GM19043 (cell line): ENCODE results near the gene TRMT44.
"Not testable (repeated sequence)": the region's sequence is repeated elsewhere in the genome, so short reads cannot be mapped to it uniquely, and the experiment has no call there.

Experiments used
- ATAC-seq: cut with Tn5 transposase; IDR thresholded peaks from one replicate; pipeline ENCODE4 v1.9.1; 2021; ENCODE audit warnings: low read depth; ENCODE audit not compliant: unreplicated experiment

The TRMT44 gene

DNA sequence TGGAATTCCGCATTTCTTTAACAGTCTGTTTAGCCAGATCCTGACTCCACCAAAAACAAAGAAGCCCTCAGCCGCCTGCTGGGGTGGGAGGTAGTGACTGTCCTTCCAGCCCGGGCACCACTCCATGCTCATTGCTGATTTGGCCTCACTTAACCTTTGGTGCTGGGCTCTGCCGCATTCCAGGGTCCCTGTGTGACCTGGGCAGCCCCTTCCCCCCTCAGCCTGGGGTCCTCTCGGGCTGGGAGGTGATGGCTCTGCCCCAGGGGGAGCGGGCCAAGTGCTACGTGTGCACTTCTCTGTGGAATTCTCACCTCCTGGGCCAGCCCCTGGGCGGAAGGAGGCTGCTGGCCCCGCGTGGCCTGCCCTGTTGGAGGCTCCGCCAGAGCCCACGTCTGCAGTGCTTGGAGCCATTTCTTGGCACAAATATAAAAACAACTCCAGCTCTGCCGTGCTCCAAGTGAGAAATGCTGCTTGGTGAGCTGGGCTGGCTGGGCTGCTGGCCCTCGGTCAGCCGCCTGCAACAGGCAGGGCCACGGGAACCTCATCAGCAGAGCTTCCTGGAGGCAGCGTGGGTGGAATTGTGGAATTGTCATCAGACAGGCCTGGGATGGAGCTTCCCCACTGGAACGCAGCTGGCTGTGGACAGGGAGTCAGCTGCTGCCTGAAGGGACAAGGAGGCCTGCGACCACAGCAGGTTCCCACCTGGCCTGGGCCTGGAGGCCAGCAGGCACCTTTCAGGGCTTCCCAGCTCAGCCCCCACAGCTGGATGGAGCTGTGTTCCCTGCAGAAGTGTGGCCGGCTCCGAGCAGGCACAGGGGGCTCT lies 66.0 kb downstream of the TRMT44 start:
- ATAC-seq, result no peak

DNA sequence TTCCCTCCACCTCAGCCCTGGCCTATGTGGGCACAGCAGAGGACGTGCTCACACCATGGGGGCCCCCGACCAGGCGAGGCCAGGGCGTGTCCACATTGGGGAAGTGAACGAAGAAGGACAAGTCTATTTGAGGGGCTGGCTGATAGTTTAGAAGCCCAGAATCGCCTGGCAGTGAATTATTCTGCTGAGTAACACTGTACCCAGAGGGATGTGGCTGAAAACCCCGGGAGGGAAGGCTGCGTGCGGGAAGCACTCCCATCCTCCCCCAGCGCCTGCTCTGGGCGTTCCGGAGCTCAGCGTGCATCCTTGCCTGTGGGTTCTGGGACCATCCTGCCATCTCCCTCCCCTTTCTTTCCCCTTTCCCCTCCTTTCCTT lies 66.6 kb downstream of the TRMT44 start:
- ATAC-seq, result no peak

DNA sequence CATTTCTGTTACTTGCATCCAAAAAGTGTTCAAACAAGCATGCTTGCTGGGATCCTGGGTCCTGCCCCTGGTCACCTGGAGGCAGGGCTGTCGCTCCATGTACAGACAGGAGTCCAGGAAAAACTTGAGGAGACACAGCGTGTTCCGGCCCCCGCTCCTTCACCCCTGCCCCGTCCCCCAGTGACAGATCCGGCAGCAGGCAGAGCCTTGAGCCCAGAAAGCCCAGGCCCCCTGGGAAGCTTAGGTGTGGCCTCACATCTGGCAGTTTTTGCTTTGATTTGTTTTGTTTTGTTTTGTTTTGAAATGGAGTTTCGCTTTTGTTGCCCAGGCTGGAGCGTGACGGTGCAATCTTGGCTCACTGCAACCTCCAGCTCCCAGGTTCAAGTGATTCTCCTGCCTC lies 67.0 kb downstream of the TRMT44 start:
- no peak for ATAC-seq

DNA sequence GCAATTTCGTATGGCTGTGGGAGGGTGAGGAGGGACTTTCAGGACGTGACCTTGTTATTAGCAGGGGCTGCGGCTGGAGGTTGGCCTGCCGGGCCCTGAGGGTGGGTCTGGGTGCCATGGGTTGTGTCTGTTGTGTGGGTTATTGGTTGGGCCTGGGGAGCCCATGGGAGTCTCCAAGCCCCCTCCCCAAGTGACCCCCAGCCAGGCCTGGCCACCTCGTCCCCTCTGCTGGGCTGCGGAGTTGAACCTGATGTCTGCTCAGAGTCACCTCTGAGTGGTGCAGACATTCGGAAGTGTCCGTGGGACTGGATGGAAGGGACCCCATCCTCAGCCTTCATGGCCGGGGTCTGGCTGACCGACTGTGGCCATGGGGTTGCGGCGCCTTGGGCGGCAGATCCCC lies 67.7 kb downstream of the TRMT44 start:
- no peak for ATAC-seq

DNA sequence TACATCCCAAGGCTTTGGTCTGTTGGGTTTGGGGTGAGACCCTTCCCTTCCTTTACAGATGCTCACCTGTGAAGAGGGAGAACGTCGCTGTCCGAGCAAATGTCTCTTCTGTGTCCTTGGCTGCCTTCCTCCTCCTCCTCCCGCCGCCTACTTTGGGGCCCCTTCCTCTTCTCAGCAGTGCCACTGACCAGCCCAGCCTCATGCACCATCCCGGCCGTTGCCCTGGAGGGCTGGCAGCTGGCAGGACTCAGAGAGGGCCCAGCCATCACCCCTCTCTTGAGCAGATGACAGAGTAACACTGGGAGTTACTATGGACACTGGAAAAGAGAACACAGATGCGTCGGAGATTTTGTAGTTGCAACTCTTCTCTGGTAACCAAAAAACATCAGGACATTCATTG lies 68.2 kb downstream of the TRMT44 start:
- ATAC-seq, result no peak

DNA sequence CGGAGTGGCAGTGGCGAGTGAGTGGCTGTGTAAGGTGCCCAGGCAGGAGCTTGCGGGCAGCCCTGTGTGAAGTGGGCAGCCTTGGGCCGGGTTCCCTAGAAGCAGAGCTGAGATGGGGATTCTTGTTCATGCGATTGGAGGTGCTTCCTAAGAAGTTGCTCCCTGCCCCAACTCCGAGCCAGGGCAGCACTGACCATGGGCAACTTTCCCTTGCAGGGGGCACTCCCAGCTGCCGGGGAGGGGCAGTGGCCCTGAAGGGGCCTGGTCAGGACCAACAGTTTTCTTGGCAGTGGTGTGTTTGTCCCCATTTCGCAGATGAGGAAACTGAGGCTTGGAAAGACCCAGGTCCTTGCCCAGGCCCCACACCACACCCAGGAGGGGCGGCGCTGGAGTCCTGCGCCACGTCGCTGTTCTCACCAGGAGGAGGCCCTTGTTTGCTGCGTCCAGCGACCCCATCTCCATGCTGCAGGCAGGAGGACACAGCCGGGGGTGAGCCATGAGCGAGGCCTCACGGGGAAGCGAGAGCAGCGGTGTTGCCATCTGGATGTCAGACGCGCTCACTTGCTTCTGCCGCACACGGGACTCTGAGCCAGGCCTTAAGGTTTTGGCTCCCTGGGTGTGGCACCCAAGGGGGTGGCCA lies 68.9 kb downstream of the TRMT44 start:
- no peak for ATAC-seq

DNA sequence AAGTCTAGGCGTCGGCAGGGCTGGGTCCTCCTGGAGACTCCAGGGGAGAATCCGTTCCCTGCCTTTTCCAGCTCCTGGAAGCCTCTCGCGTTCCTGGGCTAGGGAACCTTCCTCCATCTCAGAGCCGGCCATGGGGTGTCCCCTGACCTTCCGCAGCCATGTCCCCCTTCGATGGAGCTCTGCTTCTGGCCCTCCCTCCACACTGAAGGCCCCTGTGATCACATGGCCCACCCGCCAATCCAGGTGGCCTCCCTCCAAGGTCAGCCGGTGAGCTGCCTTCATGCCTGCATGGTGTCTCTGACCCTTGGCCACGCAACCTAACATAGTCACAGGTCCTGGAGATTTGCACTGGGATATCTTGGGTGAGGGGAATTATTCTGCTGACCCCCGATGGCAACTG lies 69.6 kb downstream of the TRMT44 start:
- no peak for ATAC-seq

DNA sequence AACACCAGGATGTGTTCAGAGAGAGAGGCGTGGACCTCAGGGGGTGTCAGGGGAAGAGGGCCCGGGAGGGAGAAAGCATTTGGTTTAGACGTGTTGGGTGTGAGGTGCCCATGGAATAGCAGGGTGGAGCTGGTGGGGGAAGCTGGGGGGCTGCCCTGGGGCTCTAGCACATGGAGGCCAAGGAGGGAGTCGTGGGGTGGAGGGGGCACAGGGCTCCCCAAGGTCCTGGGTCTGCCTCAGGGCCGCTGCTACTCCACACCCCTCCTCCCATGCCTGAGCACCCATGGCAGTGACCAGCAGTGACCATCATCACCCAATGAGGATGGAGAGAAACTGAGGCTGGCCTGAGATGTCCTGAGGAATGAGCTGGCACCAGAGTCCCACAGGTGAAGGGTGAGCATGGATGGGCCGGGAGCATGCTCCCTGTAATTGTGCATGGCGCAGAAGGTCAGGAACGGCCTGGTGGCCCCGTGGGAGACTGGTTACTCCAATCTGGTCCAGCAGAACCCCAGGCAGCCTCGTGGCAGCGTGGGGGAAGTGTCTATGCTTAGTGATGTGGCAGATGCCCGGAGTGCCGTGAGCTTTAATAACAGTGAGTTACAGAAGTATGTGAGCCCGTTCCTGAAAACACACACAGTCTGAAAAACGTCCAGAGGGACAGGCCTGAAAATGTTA lies 70.2 kb downstream of the TRMT44 start:
- ATAC-seq, result no peak

DNA sequence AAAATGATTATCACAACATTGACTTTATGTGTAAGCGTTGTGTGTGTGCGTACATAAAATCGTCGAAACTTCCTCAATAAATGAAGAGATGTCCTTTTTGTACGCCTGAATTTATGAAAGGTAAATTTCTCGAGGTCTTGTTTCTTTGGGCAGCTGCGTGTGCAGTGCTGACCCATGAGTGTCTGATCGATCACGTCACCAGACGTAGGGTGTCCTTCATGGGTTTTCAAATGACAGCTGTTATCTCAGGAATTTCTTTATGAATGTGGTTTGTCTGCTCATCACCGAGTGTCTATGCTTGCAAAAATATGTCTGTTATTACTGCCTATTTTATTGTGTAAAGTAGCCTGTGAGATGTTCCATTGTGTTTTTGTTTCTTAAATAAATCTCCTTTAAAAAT lies 71.9 kb downstream of the TRMT44 start:
- ATAC-seq, result no peak

DNA sequence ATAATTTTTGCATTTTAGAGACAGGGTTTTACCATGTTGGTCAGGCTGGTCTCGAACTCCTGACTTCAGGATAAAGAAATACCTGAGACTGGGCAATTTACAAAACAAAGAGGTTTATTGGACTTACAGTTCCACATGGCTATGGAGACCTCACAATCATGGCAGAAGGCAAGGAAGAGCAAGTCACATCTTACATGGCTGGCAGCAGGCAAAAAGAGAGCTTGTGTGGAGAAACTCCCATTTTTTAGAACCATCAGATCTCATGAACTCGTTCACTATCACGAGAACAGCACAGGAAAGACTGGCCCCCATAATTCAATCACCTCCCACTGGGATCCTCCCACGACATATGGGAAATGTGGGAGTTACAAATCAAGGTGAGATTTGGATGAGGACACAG lies 72.5 kb downstream of the TRMT44 start:
- ATAC-seq, result not testable (repeated sequence)

DNA sequence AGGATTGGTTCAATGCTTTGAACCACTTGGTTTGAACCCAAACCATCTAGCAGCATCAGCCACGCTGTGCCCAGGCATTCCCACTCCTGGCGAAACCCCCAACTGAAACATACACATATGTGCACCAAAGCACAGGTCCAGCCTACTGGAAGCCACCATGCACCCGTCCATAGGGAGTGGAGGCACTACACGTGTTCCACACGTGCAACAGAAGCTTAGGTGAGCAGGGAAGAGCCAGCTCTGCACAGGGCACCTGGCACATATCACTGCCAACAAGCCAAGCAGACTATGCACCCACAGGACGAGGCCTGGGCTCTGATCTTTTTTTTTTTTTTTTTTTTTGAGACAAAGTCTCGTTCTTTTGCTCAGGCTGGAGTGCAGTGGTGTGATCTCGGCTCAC lies 73.4 kb downstream of the TRMT44 start:
- no peak for ATAC-seq

DNA sequence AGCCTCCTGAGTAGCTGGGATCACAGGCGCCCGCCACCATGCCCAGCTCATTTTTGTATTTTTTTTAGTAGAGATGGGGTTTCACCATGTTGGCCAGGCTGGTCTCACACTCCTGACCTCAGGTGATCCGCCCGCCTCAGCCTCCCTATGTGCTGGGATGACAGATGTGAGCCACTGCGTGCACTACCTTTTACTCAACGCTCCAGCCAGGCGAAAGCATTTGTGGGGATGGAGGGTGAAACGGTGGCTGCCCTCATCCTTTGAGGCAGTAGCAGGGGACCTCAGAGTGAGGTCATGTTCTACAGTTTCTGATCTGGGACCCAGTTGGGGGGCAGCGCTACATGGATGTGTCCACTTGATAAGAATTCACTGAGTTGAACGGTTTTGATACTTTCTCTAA lies 73.8 kb downstream of the TRMT44 start:
- no peak for ATAC-seq

DNA sequence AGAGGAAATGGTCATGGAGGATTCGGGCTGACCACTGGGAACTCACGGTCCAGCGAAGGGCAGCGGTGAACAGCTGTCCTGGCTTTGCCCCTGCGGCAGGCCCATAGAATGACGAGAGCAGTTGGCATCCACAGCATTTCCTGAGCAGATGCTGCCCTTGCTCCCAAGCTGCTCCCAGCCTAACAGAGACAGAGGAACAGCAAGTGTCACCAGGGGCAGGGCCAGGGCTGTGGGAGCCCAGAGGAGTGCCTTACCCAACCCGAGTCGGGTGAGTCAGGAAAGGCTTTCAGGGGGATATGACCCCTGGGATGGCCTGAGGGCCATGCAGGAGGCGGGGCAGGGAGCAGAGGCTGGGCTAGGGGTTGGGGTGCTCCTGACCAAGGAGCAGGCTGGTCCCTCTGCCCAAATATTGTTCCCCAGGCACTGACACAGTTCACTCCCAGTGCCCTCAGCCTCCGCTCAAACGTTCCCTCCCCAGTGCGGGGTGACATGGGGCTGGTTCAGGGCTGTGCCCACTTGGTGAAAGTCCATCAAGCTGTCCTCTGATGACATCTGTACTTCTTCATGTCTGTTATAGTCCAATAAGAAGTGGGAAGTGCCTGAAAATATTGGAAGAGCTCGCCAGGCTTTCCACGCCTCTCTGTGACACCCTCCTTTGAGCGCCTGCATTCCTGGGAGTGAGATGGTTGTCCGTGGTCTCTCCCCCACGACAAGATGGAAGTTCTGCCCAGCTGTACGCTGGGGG lies 74.9 kb downstream of the TRMT44 start:
- no peak for ATAC-seq

DNA sequence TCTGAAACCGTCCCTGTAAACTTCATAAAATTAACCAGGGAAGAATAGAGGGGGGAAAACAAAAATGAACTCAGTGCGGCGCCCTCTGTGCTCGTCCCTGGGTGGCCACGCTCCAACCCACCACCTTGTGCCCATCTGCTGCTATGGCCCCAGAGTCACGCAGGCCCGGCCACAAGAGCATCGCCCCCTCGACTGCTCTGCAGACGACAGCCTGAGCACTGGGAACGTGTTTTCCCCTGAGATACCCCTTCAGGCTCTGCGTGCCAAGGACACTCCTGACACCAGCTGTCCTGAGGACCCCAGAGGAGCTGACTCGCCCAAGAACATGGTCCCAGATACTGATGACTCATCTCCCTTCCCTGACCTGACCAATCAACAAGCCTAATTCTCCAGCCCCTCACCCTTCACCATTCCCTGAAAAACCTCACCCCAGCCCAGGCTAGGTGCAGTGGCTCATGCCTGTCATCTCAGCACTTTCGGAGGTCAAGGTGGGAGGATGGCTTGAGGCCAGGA lies 75.5 kb downstream of the TRMT44 start:
- ATAC-seq, result no peak

DNA sequence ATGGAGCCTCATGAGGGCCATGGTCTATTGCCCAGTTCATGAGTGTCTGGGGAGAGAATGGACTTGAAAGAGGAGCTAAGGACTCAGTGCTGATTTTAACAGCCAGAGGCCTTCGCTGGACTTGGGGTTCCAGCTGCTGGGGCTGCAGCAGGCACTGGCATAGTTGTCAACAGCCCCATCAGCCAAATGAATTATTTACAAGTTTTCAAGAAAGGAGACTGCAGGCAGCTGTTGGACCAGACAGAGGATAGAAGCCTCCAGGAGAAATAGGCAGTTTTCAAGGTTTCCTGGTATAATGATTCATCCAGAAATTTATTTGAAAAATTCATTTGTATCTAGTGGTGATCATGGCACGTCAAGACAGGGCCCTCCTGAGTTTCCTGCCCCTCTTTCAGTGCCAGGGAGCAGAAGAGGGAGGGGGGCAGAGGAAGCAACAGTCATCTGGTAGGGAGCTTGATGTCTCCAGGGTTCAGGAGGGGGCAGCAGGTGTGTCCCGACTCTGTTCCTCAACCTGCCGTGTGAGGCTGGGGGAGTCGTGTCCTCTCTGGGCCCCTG lies 76.5 kb downstream of the TRMT44 start:
- no peak for ATAC-seq

DNA sequence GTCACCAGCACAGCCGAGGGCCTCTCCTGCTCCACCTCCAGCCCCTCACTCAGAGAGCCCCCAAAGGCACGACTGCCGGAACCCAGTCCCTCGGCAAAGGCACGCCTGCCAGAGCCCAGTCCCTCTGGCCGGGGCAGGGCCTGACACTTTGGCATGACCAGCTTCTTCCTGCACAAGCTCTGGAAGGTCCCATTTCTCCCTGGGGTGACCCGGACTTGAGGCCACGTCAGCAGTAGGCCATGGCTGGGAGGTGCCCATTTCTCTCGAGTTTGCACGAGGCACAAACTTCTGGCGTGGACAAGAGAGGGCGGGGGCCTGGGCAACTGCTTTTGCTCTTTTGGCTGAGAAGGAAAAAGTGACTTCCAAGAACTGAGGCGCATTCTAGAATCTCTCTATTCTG lies 77.4 kb downstream of the TRMT44 start:
- no peak for ATAC-seq

DNA sequence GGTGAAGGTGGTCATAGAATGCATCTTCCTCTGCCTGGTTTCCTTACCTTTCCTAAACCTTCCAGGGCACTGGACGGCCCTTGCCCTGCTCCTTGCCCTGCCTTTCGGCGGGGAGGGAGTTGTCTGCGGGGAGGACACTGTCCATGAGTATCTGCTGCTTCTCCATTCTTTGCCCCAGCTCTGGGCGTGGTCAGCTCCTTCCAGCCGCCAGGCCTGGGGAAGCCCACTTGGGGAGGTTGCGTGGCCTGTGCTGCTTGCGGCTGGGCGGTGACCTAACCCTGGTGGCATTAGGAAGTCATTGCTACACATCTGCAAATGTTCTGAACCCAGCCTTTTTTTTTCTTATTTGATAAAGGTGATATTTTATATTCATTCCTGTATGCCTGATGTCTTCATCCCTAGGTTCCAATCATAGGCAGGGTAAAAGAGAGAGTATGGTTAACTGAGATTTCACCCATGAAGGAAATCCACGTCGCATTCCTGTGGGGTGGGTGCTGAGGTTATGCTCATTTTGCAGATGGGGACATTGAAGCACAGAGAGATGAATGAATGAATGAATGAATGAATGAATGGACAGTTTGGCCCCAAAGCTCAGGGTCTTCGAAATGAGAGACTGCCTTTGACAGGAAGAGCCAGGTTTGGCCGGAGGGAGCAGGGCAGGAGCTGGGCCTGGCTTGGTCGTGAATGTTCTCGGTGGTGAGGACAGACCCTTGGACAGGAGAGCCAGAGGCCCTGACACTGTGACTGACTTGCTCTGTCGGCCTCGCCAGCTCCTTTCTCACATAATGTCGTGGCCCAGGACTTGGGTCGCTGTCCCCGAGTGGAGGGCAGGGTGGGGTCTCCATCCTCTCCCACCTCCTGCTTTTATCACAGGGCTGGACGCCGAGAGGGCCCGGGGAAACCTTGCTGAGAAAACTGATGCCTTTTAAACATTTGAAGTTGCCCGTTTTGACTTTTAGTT lies 81.9 kb downstream of the TRMT44 start:
- no peak for ATAC-seq

DNA sequence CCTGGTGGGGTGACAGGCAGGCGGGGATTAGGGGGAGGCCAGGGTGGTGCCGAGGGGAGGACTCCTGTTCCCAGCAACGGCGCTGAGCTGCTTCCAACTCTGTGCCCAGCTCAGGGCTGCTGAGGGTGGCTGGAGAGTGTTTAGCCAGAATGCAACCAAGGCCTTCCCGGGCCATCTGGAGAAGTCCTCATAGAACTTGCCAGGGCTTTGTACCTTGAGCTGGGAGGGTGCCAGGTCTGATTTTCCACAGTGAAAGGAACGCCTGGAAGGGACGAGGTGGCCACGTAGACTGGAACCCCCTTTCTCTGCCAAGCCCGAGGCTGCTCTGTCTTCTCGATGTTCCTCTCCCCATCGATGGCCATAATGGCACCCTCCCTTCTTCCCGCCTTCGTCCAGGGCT lies 82.6 kb downstream of the TRMT44 start:
- no peak for ATAC-seq

DNA sequence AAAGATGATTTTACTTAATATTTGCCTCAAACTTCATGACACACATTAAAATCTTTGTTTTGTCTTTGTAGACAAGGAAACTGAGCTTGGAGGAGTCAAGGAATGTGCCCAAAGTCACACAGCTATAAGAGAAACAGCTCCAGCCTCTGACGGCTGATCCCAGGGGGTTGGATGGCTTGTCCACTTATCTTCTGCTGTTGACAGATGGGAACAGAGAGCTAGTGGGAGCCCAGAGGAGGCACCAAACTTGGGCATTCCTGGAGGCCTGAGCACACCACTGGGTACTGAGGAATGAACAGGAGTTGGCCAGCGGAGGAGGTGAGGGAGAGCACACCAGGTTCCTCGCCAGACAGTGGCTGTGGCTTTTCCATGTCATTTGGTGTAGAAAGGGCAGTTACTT lies 83.2 kb downstream of the TRMT44 start:
- ATAC-seq, result no peak
